Ishikawa (cell line): ENCODE results near the gene CTTNBP2NL.

Experiments used
- CEBPB ChIP-seq: IDR thresholded peaks from 2 replicates; pipeline ENCODE4 v1.6.1; 2012
- CREB1 ChIP-seq: IDR thresholded peaks from 2 replicates; pipeline ENCODE4 v1.6.1; 2012; ENCODE audit warnings: low read depth
- EGR1 ChIP-seq: IDR thresholded peaks from 2 replicates; pipeline ENCODE4 v1.6.1; 2012
- EP300 ChIP-seq: IDR thresholded peaks from 2 replicates; pipeline ENCODE4 v1.6.1; 2012; ENCODE audit warnings: borderline replicate concordance
- FOXM1 ChIP-seq: IDR thresholded peaks from 2 replicates; pipeline ENCODE4 v1.6.1; 2012; ENCODE audit warnings: low read depth, borderline replicate concordance
- NFIC ChIP-seq: IDR thresholded peaks from 2 replicates; pipeline ENCODE4 v1.6.1; 2012
- RAD21 ChIP-seq: IDR thresholded peaks from 2 replicates; pipeline ENCODE4 v1.6.1; 2012; ENCODE audit warnings: low read depth
- TAF1 ChIP-seq: IDR thresholded peaks from 2 replicates; pipeline ENCODE4 v1.6.1; 2012; ENCODE audit warnings: low read depth, mild to moderate bottlenecking
- TCF12 ChIP-seq: IDR thresholded peaks from 2 replicates; pipeline ENCODE4 v1.6.1; 2012; ENCODE audit warnings: low read depth
- TEAD4 ChIP-seq: IDR thresholded peaks from 2 replicates; pipeline ENCODE4 v1.6.1; 2012
- YY1 ChIP-seq: IDR thresholded peaks from 2 replicates; pipeline ENCODE4 v1.6.1; 2012; ENCODE audit warnings: low read depth
- ZBTB7A ChIP-seq: IDR thresholded peaks from 2 replicates; pipeline ENCODE4 v1.6.1; 2012; ENCODE audit warnings: low read depth
- TF ChIP-seq, protein P1 (sequence below): IDR thresholded peaks from 2 replicates; pipeline ENCODE4 v1.6.1; 2012
- TF ChIP-seq, protein P2 (sequence below): IDR thresholded peaks from 2 replicates; pipeline ENCODE4 v1.6.1; 2012; ENCODE audit warnings: low read depth, mild to moderate bottlenecking
- TF ChIP-seq, protein P3 (sequence below): IDR thresholded peaks from 2 replicates; pipeline ENCODE4 v1.6.1; 2012

The CTTNBP2NL gene

GRCh38 chr1:112508278-112509004 lies 112.4 kb downstream of the CTTNBP2NL start, which contains the start of gene WNT2B:
TSS of gene WNT2B (plus strand) at chr1:112508965. CDS start at chr1:112509263, 298 bp downstream.
- TF ChIP-seq CREB1 (no peak), TEAD4 (no peak), ZBTB7A (peak; percentile 70; the same call in 1 of the 2 replicates), CEBPB (no peak)
- TF ChIP-seq, protein P1, sequence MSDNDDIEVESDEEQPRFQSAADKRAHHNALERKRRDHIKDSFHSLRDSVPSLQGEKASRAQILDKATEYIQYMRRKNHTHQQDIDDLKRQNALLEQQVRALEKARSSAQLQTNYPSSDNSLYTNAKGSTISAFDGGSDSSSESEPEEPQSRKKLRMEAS = peak; percentile 67
- TF ChIP-seq, protein P2, sequence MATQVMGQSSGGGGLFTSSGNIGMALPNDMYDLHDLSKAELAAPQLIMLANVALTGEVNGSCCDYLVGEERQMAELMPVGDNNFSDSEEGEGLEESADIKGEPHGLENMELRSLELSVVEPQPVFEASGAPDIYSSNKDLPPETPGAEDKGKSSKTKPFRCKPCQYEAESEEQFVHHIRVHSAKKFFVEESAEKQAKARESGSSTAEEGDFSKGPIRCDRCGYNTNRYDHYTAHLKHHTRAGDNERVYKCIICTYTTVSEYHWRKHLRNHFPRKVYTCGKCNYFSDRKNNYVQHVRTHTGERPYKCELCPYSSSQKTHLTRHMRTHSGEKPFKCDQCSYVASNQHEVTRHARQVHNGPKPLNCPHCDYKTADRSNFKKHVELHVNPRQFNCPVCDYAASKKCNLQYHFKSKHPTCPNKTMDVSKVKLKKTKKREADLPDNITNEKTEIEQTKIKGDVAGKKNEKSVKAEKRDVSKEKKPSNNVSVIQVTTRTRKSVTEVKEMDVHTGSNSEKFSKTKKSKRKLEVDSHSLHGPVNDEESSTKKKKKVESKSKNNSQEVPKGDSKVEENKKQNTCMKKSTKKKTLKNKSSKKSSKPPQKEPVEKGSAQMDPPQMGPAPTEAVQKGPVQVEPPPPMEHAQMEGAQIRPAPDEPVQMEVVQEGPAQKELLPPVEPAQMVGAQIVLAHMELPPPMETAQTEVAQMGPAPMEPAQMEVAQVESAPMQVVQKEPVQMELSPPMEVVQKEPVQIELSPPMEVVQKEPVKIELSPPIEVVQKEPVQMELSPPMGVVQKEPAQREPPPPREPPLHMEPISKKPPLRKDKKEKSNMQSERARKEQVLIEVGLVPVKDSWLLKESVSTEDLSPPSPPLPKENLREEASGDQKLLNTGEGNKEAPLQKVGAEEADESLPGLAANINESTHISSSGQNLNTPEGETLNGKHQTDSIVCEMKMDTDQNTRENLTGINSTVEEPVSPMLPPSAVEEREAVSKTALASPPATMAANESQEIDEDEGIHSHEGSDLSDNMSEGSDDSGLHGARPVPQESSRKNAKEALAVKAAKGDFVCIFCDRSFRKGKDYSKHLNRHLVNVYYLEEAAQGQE = no peak
- TF ChIP-seq, protein P3, sequence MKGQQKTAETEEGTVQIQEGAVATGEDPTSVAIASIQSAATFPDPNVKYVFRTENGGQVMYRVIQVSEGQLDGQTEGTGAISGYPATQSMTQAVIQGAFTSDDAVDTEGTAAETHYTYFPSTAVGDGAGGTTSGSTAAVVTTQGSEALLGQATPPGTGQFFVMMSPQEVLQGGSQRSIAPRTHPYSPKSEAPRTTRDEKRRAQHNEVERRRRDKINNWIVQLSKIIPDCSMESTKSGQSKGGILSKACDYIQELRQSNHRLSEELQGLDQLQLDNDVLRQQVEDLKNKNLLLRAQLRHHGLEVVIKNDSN = no peak

DNA sequence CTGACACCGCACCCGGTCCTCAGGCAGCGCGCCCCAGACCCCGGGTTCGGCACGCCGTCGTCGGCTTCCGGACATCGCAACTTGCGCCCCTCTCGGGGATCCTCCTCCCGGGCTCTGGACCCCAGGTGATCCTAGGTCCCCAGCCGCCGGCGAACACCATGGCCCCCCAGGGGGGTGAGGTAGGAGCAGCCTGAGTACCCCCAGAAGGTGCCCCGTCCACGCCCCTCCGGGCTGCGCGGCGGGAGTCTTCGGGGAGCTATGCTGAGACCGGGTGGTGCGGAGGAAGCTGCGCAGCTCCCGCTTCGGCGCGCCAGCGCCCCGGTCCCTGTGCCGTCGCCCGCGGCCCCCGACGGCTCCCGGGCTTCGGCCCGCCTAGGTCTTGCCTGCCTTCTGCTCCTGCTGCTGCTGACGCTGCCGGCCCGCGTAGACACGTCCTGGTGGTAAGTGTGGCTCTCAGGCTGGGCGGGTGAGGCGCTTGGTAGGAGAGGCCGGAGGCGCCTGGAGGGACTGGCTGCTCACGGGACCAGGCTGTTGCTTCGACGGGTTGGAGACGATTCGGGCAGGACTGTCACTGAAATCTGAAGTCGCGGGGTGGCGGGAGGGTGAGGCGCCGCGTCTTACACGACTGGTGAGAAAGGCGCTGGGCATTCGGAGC lies 113.1 kb downstream of the CTTNBP2NL start:
- TF ChIP-seq EGR1 (no peak), ZBTB7A (no peak), NFIC (no peak), CREB1 (no peak), TAF1 (no peak), CEBPB (no peak), FOXM1 (no peak), EP300 (no peak), TEAD4 (no peak), YY1 (no peak), TCF12 (no peak), RAD21 (no peak)
- TF ChIP-seq, protein P3 = no peak
- TF ChIP-seq, protein P2 = no peak
- TF ChIP-seq, protein P1 = no peak

GRCh38 chr1:112509660-112510178 lies 113.7 kb downstream of the CTTNBP2NL start:
- TF ChIP-seq TCF12 (no peak), EP300 (no peak), TEAD4 (no peak), NFIC (no peak), YY1 (no peak), RAD21 (no peak), ZBTB7A (no peak), CREB1 (no peak), TAF1 (no peak), CEBPB (no peak), EGR1 (no peak), FOXM1 (no peak)
- TF ChIP-seq, protein P1 = no peak
- TF ChIP-seq, protein P3 = no peak
- TF ChIP-seq, protein P2 = no peak
